ENCODE measurements around the gene KIAA1328. TPM values are rescaled to one million over a fixed set of nuclear protein-coding genes. Genes with fewer than 3 reads are reported as not detected.

The KIAA1328 gene
- polyA plus RNA-seq, 2 of the 4 experiments (the other 2 are of a cell fraction), result 1.7 to 3.9 TPM

- TF ChIP-seq POLR2AphosphoS2 (conservative IDR thresholded peaks at IDR 0.05; ENCODE audit: low read length), result no peak
- FAIRE-seq (no peak), DNase-seq (ENCODE audit: low read depth in 1 of 2, low spot score in 1 of 2) (no peak), ATAC-seq (no peak)
- CTCF ChIA-PET, result no interaction called here
- H3K4me2 ChIP-seq, result no peak overlapping the region
- no peak overlapping the region for H3K4me3 ChIP-seq
- H3K27ac ChIP-seq, result no peak overlapping the region
- POLR2A ChIA-PET, result interaction anchor here (0.5 kb wide), 1 partner anchor 26 kb away, joined by 3 read pairs; no protein-coding TSS in a partner anchor
- H3K4me1 ChIP-seq, result 0 out of 3 replicates have a peak, but pooled peaks cover 13% of the 10 kb centered on the region
- no peaks in the 10 kb centered on the region for H3K9me3 ChIP-seq
These were observed 3.4 kb upstream of the KIAA1328 start for GRCh38 chr18:36825526-36825925.

GRCh38 chr18:36826556-36826955 is 2.4 kb upstream of the KIAA1328 start:
- no peak overlapping the region for H3K4me3 ChIP-seq
- H3K27ac ChIP-seq, result no peak overlapping the region
- DNase-seq (ENCODE audit: low read depth in 1 of 2, low spot score in 1 of 2) (no peak), ATAC-seq (no peak), FAIRE-seq (no peak)
- no peak overlapping the region for H3K4me2 ChIP-seq
- POLR2A ChIA-PET, result no interaction called here
- H3K9me3 ChIP-seq, result no peaks in the 10 kb centered on the region
- H3K4me1 ChIP-seq, result 0 out of 3 replicates have a peak, but pooled peaks cover 15% of the 10 kb centered on the region
- CTCF ChIA-PET, result no interaction called here
- TF ChIP-seq ZNF302 (CRISPR knock-in tag; IDR thresholded peaks at IDR 0.05), result no peak
- TF ChIP-seq POLR2A (IDR thresholded peaks at IDR 0.05; ENCODE audit: low read length), result no peak
- no peak for TF ChIP-seq CHD2 (IDR thresholded peaks at IDR 0.05; ENCODE audit: low read length, partially characterized antibody)
- TF ChIP-seq HOXA7 (CRISPR knock-in tag; IDR thresholded peaks at IDR 0.05), result no peak
- TF ChIP-seq CHD4 (IDR thresholded peaks at IDR 0.05; ENCODE audit: borderline replicate concordance), result no peak
- TF ChIP-seq POLR2AphosphoS2 (conservative IDR thresholded peaks at IDR 0.05; ENCODE audit: low read length), result no peak
- 97% methylated on average over 3 of the region's 3 CpGs for WGBS (ENCODE audit: missing lambda C conversion rate)

- Histone ChIP-seq H3K4me1 (0 out of 3 replicates have a peak, but pooled peaks cover 15% of the 10 kb centered on the region), H3K4me2 (peak overlapping the region; percentile 77), H3K4me3 (peak overlapping the region; percentile 85), H3K9me3 (no peaks in the 10 kb centered on the region), H3K27ac (peak overlapping the region; percentile 90 to 98)
- TF ChIP-seq SMC3 (IDR thresholded peaks at IDR 0.05), result no peak
- no peak for TF ChIP-seq MAZ (IDR thresholded peaks at IDR 0.05; ENCODE audit: borderline replicate concordance, low read depth, low read length)
- TF ChIP-seq ZNF302 (CRISPR knock-in tag; IDR thresholded peaks at IDR 0.05), result no peak
- TF ChIP-seq RARB (CRISPR knock-in tag; IDR thresholded peaks at IDR 0.05), result no peak
- no peak for TF ChIP-seq EHF (CRISPR knock-in tag; IDR thresholded peaks at IDR 0.05)
- no peak for TF ChIP-seq CEBPB (IDR thresholded peaks at IDR 0.05)
- no peak for TF ChIP-seq EP300 (IDR thresholded peaks at IDR 0.05)
- no peak for TF ChIP-seq BCL3 (IDR thresholded peaks at IDR 0.05)
- no peak for TF ChIP-seq CTCF (IDR thresholded peaks at IDR 0.05)
- TF ChIP-seq ZFP36 (IDR thresholded peaks at IDR 0.05; ENCODE audit: borderline replicate concordance, partially characterized antibody), result no peak
- no peak for TF ChIP-seq TFCP2L1 (CRISPR knock-in tag; IDR thresholded peaks at IDR 0.05)
- TF ChIP-seq KDM5A (IDR thresholded peaks at IDR 0.05), result no peak
- no peak for TF ChIP-seq GATA3 (IDR thresholded peaks at IDR 0.05; ENCODE audit: borderline replicate concordance)
- TF ChIP-seq EHMT2 (IDR thresholded peaks at IDR 0.05; ENCODE audit: low read depth), result no peak
- no peak for TF ChIP-seq HEYL (CRISPR knock-in tag; IDR thresholded peaks at IDR 0.05)
- TF ChIP-seq POLR2A (IDR thresholded peaks at IDR 0.05; ENCODE audit: low read length), result no peak
- TF ChIP-seq MAX (IDR thresholded peaks at IDR 0.05), result no peak
- ATAC-seq (peak; percentile 35 to 39), FAIRE-seq (no peak), DNase-seq (ENCODE audit: low read depth in 1 of 2, low spot score in 1 of 2) (peak in 1 of 2 experiments; percentile 36)
- 0% methylated on average over 18 of the region's 18 CpGs for WGBS (ENCODE audit: missing lambda C conversion rate)
- POLR2A ChIA-PET, result no interaction called here
- CTCF ChIA-PET, result interaction anchor here (0.8 to 1.8 kb wide), 4 partner anchors 11 to 140 kb away, joined by 3 to 8 read pairs (median 3); no protein-coding TSS in a partner anchor
These were observed 734 bp upstream of the KIAA1328 start for GRCh38 chr18:36828157-36828629.
